Right cardiac atrium (tissue), 5 donors: ENCODE results near the gene LDLRAD4. TPM values are rescaled to one million over a fixed set of nuclear protein-coding genes. Genes with fewer than 3 reads are reported as not detected.

ENCODE experiments used
- ATAC-seq, 2 donors: fragments of 200-7000 bp; cut with Tn5 transposase; one replicate each; pipeline versions ENCODE4 v1.8.0 to v1.9.1; 2020; ENCODE audit warnings: moderate library complexity in 2 of 2, mild to moderate bottlenecking in 1 of 2
- DNase-seq, 3 donors: peaks; one replicate each; pipeline ENCODE4 v3.0.0-alpha.2; 2020
- H3K27ac ChIP-seq: one replicate; pipeline ENCODE4 v1.5.1; 2013; ENCODE audit warnings: mild to moderate bottlenecking, low read length, control low read depth, moderate library complexity
- H3K27me3 ChIP-seq: one replicate; pipeline ENCODE4 v1.6.1; 2013; ENCODE audit not compliant: control insufficient read depth, insufficient read depth
- H3K4me1 ChIP-seq: one replicate; pipeline ENCODE4 v1.6.1; 2013; ENCODE audit warnings: low read length; ENCODE audit not compliant: control insufficient read depth, insufficient read depth
- H3K4me3 ChIP-seq: one replicate; pipeline ENCODE4 v1.5.1; 2013; ENCODE audit warnings: low read length, control low read depth
- H3K9me3 ChIP-seq: one replicate; pipeline ENCODE4 v1.6.1; 2013; ENCODE audit warnings: low read length; ENCODE audit not compliant: control insufficient read depth
- WGBS: extraction: QIAGEN DNeasy Blood & Tissue Kit; methylation state at CpG from one replicate; pipeline ENCODE4 v1.1.7; 2013; 5-methylcytosine and 5-hydroxymethylcytosine counted together
- intact Hi-C, 4 donors: fragments of 100-400 bp; cut with DNase I; formaldehyde crosslinking; loops; one replicate each; pipeline versions ENCODE4 v1.11.0 to v1.14.0; 2022 to 2023
- polyA plus RNA-seq: library from polyadenylated mRNA; stranded (reverse); fragments of 200-250 nt; gene quantifications from one replicate; pipeline ENCODE4 v1.2.3, GENCODE V29; 2013
- total RNA-seq, 4 donors: library from RNA; stranded (reverse); fragmentation: NEBNext Ultra II Directional; extraction: Animal tissue kit (Norgen Biotek cat#: 25700); gene quantifications; one replicate each; pipeline ENCODE4 v1.2.1, GENCODE V29; 2021
- donor health status: healthy with polysubstance abuse.
- donor health status: DM: no; HTN: yes; CAD: no.
- donor health status: DM: no; HTN: no; CAD: no.
- donor health status: DM: no; HTN: yes; CAD: no; lungs with severe emphysema.
- donor health status: DM: yes; HTN: yes; CAD: no.

LDLRAD4 gene
- total and polyA plus RNA-seq, 5 donors: 25.7 to 159 (median 68.1) TPM

- peak in 1 of 3 donors; percentile 63 for DNase-seq
- Histone ChIP-seq H3K4me1 (peaks cover 10% of the 10 kb centered on the region), H3K27ac (peak overlapping the region; percentile 40), H3K9me3 (no peaks in the 10 kb centered on the region), H3K27me3 (no peaks in the 10 kb centered on the region), H3K4me3 (no peak overlapping the region)
- ATAC-seq: peak; percentile 49 to 58
- intact Hi-C loops: no loop called here
- WGBS: 72% methylated on average over 13 of the region's 13 CpGs
These were observed 323.3 kb downstream of the LDLRAD4 start for GRCh38 chr18:13541621-13542519.

- Histone ChIP-seq H3K4me3 (no peak overlapping the region), H3K27ac (peak overlapping the region; percentile 40), H3K4me1 (peaks cover 10% of the 10 kb centered on the region), H3K27me3 (no peaks in the 10 kb centered on the region), H3K9me3 (no peaks in the 10 kb centered on the region)
- intact Hi-C loops: no loop called here
- 70% methylated on average over 7 of the region's 7 CpGs for WGBS
- no peak for DNase-seq
- ATAC-seq: peak in 1 of 2 donors; percentile 22
These were observed 323.9 kb downstream of the LDLRAD4 start for GRCh38 chr18:13542520-13542847.

GRCh38 chr18:13543144-13543543, 324.6 kb downstream of the LDLRAD4 start:
- H3K9me3 ChIP-seq: no peaks in the 10 kb centered on the region
- H3K4me1 ChIP-seq: peaks cover 10% of the 10 kb centered on the region
- no peaks in the 10 kb centered on the region for H3K27me3 ChIP-seq
- ATAC-seq (no peak), DNase-seq (no peak)
- 89% methylated on average over 4 of the region's 4 CpGs for WGBS
- no peak overlapping the region for H3K4me3 ChIP-seq
- intact Hi-C loops: no loop called here
- peak overlapping the region; percentile 28 for H3K27ac ChIP-seq

GRCh38 chr18:13543811-13544732, 325.5 kb downstream of the LDLRAD4 start:
- intact Hi-C loops: no loop called here
- DNase-seq (peak in 1 of 3 donors; percentile 57), ATAC-seq (peak; percentile 40 to 57)
- Histone ChIP-seq H3K4me1 (peaks cover 13% of the 10 kb centered on the region), H3K9me3 (no peaks in the 10 kb centered on the region), H3K27ac (peak overlapping the region; percentile 53), H3K4me3 (no peak overlapping the region), H3K27me3 (no peaks in the 10 kb centered on the region)
- WGBS: 86% methylated on average over 25 of the region's 25 CpGs

GRCh38 chr18:13544953-13545352, 326.4 kb downstream of the LDLRAD4 start:
- 97% methylated on average over 8 of the region's 8 CpGs for WGBS
- Histone ChIP-seq H3K27ac (no peak overlapping the region), H3K4me1 (peaks cover 10% of the 10 kb centered on the region), H3K9me3 (no peaks in the 10 kb centered on the region), H3K27me3 (no peaks in the 10 kb centered on the region), H3K4me3 (no peak overlapping the region)
- no peak for DNase-seq
- no peak for ATAC-seq
- intact Hi-C loops: no loop called here

GRCh38 chr18:13545514-13545913, 327.0 kb downstream of the LDLRAD4 start:
- no peak overlapping the region for H3K4me3 ChIP-seq
- H3K4me1 ChIP-seq: peaks cover 9% of the 10 kb centered on the region
- WGBS: 98% methylated on average over 4 of the region's 4 CpGs
- H3K9me3 ChIP-seq: no peaks in the 10 kb centered on the region
- DNase-seq (peak in 1 of 3 donors; percentile 17), ATAC-seq (no peak)
- H3K27me3 ChIP-seq: no peaks in the 10 kb centered on the region
- intact Hi-C loops: no loop called here
- H3K27ac ChIP-seq: no peak overlapping the region

- ATAC-seq (no peak), DNase-seq (no peak)
- Histone ChIP-seq H3K27ac (no peak overlapping the region), H3K9me3 (no peaks in the 10 kb centered on the region), H3K27me3 (no peaks in the 10 kb centered on the region), H3K4me1 (peaks cover 5% of the 10 kb centered on the region), H3K4me3 (no peak overlapping the region)
- 94% methylated on average over 4 of the region's 4 CpGs for WGBS
- intact Hi-C loops: no loop called here
These were observed 327.4 kb downstream of the LDLRAD4 start for GRCh38 chr18:13545955-13546354.

GRCh38 chr18:13546638-13547037, 328.1 kb downstream of the LDLRAD4 start:
- no peak for DNase-seq
- Histone ChIP-seq H3K27ac (no peak overlapping the region), H3K9me3 (no peaks in the 10 kb centered on the region), H3K27me3 (no peaks in the 10 kb centered on the region), H3K4me3 (no peak overlapping the region), H3K4me1 (peaks cover 4% of the 10 kb centered on the region)
- intact Hi-C loops: no loop called here
- 93% methylated on average over 8 of the region's 8 CpGs for WGBS
- ATAC-seq: no peak

- Histone ChIP-seq H3K27ac (no peak overlapping the region), H3K27me3 (no peaks in the 10 kb centered on the region), H3K4me1 (peaks cover 4% of the 10 kb centered on the region), H3K4me3 (no peak overlapping the region), H3K9me3 (no peaks in the 10 kb centered on the region)
- DNase-seq: peak in 1 of 3 donors; percentile 25
- 86% methylated on average over 10 of the region's 10 CpGs for WGBS
- intact Hi-C loops: no loop called here
- ATAC-seq: no peak
These were observed 328.8 kb downstream of the LDLRAD4 start for GRCh38 chr18:13547347-13547746.

GRCh38 chr18:13548106-13548819, 329.7 kb downstream of the LDLRAD4 start:
- H3K4me1 ChIP-seq: peaks cover 4% of the 10 kb centered on the region
- H3K27ac ChIP-seq: no peak overlapping the region
- intact Hi-C loops: no loop called here

More at GRCh38 chr18:13548106-13548819, 329.7 kb downstream of the LDLRAD4 start:
- DNase-seq: peak in 1 of 3 donors; percentile 26
- ATAC-seq: no peak
- H3K9me3 ChIP-seq: no peaks in the 10 kb centered on the region
- H3K4me3 ChIP-seq: no peak overlapping the region
- no peaks in the 10 kb centered on the region for H3K27me3 ChIP-seq
- 96% methylated on average over 5 of the region's 5 CpGs for WGBS
